Glutamatergic neuron (in vitro differentiated cells): ENCODE data around the gene SCTR. TPM values are rescaled to one million over a fixed set of nuclear protein-coding genes. Genes with fewer than 3 reads are reported as not detected.

Experiments
- DNase-seq: peaks from one replicate; pipeline ENCODE4 v3.0.0; 2022
- H3K27ac Mint-ChIP-seq: one replicate; pipeline ENCODE4 v1.8.0; 2020; ENCODE audit warnings: mild to moderate bottlenecking, mixed read lengths, inconsistent platforms; ENCODE audit not compliant: unreplicated experiment
- H3K27me3 Mint-ChIP-seq: one replicate; pipeline ENCODE4 v1.8.0; 2020; ENCODE audit warnings: mild to moderate bottlenecking, moderate library complexity, mixed read lengths, inconsistent platforms; ENCODE audit not compliant: unreplicated experiment
- H3K36me3 Mint-ChIP-seq: one replicate; pipeline ENCODE4 v1.8.0; 2020; ENCODE audit warnings: mild to moderate bottlenecking, mixed read lengths, inconsistent platforms; ENCODE audit not compliant: unreplicated experiment
- H3K4me1 Mint-ChIP-seq: one replicate; pipeline ENCODE4 v1.8.0; 2020; ENCODE audit warnings: mild to moderate bottlenecking, low read depth, mixed read lengths, inconsistent platforms; ENCODE audit not compliant: unreplicated experiment
- H3K4me3 Mint-ChIP-seq: one replicate; pipeline ENCODE4 v1.8.0; 2020; ENCODE audit warnings: mild to moderate bottlenecking, mixed read lengths, inconsistent platforms; ENCODE audit not compliant: unreplicated experiment
- H3K9me3 Mint-ChIP-seq: one replicate; pipeline ENCODE4 v1.8.0; 2020; ENCODE audit warnings: mild to moderate bottlenecking, moderate library complexity, mixed read lengths, inconsistent platforms; ENCODE audit not compliant: unreplicated experiment
- total RNA-seq: library from RNA; stranded (reverse); fragmentation: NEBNext Ultra II Directional; extraction: Animal tissue kit (Norgen Biotek cat#: 25700); gene quantifications from one replicate; pipeline ENCODE4 v1.2.1, GENCODE V29; 2021; ENCODE audit not compliant: unreplicated experiment
- TF ChIP-seq, protein P1 (sequence below): fragments of 200-600 bp; sonication (generic); IDR thresholded peaks from one replicate; pipeline ENCODE4 v1.5.0; 2021; ENCODE audit not compliant: partially characterized antibody, unreplicated experiment

The SCTR gene
- total RNA-seq, 1 donor from 2014 or later, result not detected

DNA sequence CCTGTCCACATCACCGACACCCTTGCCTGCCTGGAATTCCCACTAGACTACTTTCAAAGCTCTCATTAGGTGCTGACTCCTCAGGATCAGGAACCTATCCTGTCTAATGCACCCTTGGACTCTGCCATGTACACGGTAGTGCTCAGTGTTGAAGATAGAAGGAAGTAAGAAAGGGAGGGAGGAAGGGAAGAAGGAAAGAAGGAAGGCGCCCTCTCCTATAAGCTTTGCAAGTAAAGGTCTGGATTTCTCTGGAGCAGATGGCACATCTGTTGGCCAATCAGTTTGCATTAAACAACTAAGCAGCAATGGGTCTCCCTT, 45.3 kb downstream of the SCTR start:
- H3K27me3 Mint-ChIP-seq, result peaks cover 10% of the 10 kb centered on the region
- H3K4me3 Mint-ChIP-seq, result no peak overlapping the region
- no peak overlapping the region for H3K27ac Mint-ChIP-seq
- DNase-seq, result no peak
- H3K4me1 Mint-ChIP-seq, result peaks cover 4% of the 10 kb centered on the region
- H3K9me3 Mint-ChIP-seq, result peaks cover 1% of the 10 kb centered on the region
- no peaks in the 10 kb centered on the region for H3K36me3 Mint-ChIP-seq
- TF ChIP-seq, protein P1, sequence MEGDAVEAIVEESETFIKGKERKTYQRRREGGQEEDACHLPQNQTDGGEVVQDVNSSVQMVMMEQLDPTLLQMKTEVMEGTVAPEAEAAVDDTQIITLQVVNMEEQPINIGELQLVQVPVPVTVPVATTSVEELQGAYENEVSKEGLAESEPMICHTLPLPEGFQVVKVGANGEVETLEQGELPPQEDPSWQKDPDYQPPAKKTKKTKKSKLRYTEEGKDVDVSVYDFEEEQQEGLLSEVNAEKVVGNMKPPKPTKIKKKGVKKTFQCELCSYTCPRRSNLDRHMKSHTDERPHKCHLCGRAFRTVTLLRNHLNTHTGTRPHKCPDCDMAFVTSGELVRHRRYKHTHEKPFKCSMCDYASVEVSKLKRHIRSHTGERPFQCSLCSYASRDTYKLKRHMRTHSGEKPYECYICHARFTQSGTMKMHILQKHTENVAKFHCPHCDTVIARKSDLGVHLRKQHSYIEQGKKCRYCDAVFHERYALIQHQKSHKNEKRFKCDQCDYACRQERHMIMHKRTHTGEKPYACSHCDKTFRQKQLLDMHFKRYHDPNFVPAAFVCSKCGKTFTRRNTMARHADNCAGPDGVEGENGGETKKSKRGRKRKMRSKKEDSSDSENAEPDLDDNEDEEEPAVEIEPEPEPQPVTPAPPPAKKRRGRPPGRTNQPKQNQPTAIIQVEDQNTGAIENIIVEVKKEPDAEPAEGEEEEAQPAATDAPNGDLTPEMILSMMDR, result no peak

DNA sequence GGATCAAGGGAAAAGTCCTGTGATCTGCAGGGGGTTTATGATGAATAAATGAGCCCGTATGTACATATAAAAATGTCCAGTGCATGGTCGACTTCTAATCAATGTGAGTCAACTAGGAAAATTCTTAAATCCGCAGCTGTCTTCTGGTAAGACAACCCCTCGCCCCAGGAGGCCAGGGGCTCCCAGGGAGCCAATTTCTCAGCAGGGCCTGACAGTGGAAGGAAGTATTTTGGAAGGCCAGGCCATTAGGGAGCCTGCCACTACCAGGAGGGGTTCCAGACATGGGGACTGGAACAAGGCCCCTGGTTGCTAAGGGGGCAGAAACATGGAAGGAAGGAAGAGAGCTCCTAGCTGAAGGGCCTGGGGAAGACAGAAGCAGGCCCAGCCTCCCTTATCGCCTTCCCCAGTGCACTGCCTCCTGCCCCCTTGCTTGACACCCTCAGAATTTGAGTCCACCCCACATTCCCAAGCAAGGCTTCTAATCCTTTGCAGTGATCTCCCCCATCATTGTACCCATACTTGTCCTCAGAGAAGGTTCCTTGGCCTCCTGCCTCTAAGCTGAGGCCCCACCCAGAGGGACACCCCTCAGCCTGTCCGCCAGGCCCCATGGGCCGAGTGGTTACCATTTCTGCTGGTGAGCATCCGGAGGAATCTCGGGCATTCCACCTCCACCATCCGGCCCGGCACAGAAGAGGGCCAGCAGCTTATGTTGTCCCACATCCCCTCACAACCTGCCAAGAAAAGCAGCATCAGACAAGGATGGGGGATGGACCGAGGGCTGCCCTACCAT, 45.9 kb downstream of the SCTR start:
- Mint-ChIP-seq H3K4me3 (no peak overlapping the region), H3K4me1 (peaks cover 4% of the 10 kb centered on the region), H3K9me3 (peaks cover 1% of the 10 kb centered on the region), H3K27me3 (peaks cover 10% of the 10 kb centered on the region), H3K27ac (no peak overlapping the region), H3K36me3 (no peaks in the 10 kb centered on the region)
- no peak for DNase-seq
- TF ChIP-seq, protein P1, result no peak

DNA sequence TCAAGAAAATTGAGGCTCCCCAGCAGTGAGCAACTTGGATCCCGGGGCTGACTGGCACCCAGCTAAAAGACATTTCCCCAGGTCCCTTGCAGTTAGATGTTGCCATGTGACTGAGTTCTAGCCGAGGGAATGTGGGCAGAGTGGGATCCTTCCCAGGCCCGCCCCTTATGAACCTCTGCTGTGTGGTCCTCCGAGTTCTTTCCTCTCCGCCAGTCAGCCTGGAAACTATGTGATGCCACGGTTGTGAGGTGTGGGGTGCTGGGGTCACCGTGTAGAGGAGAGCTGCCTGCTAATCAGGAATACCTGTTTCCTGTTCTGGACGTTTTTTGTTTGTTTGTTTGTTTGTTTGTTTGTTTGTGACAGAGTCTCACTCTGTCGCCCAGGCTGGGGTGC, 47.2 kb downstream of the SCTR start:
- DNase-seq, result no peak
- H3K9me3 Mint-ChIP-seq, result peaks cover 1% of the 10 kb centered on the region
- H3K4me3 Mint-ChIP-seq, result no peak overlapping the region
- no peaks in the 10 kb centered on the region for H3K36me3 Mint-ChIP-seq
- TF ChIP-seq, protein P1, result no peak
- H3K27me3 Mint-ChIP-seq, result peaks cover 8% of the 10 kb centered on the region
- peaks cover 4% of the 10 kb centered on the region for H3K4me1 Mint-ChIP-seq
- no peak overlapping the region for H3K27ac Mint-ChIP-seq

DNA sequence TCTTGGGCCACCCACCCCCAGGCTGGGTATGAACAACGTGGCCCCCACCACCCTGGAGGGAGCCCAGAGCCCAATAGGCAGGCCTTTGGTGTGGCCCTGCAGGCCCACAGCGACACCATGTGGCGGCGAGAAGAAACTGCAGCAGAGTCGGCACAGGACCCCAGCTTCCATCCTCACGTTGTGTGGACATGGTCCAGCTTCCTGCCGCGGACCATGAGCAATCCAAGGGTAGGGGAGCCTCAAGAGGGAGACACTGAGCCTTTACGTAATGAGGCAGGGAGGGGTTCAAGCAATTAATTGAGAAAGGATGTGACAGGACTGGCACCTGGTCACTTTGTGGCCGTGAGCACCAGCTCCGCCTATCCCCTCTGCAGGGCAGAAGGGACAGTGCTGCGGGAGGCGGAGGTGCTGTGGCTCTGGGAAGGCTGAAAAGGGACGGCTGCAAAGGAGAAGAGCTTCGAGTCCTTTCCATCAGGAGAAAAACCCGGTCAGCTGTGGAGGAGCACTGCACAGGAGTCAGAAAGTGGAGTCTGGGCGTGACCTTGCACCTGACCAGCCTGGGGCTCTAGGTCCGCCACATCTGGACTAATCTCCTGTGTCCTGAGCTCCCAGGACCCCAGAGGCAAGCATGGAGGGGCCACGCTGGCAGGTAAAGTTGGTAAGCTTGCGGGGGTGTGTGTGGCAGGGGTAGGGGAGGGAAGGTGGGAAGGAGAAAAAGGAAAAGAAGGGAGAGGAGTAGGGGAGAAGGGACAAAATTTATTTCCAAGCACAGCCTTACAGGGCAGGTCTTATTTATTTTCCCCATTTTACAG, 47.8 kb downstream of the SCTR start:
- Mint-ChIP-seq H3K4me3 (no peak overlapping the region), H3K9me3 (peaks cover 1% of the 10 kb centered on the region), H3K4me1 (peaks cover 4% of the 10 kb centered on the region), H3K27me3 (peaks cover 8% of the 10 kb centered on the region), H3K36me3 (no peaks in the 10 kb centered on the region), H3K27ac (no peak overlapping the region)
- TF ChIP-seq, protein P1, result peak; percentile 99
- peak; percentile 63 for DNase-seq

DNA sequence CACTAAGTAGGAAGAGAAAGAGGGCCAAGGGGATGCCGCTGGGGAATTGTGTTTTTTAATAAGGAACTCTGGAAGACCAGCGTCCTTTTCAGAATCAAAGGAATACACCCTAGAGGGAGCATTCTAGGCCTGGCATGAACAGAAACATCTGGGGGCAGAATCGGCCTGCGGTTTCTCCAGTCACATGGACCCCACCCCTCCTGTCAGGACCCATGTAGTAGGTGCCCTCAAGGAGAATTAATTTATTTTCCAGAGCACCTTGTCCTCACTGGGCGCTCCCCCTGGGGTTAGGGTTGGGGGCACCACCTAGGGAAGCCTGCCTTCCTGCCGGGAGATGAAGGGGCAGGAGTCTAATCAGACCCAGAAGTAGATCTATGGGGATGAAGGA, 48.4 kb downstream of the SCTR start:
- H3K4me1 Mint-ChIP-seq, result peaks cover 4% of the 10 kb centered on the region
- H3K27me3 Mint-ChIP-seq, result peaks cover 8% of the 10 kb centered on the region
- no peak for DNase-seq
- H3K4me3 Mint-ChIP-seq, result no peak overlapping the region
- H3K9me3 Mint-ChIP-seq, result peaks cover 4% of the 10 kb centered on the region
- no peaks in the 10 kb centered on the region for H3K36me3 Mint-ChIP-seq
- TF ChIP-seq, protein P1, result no peak
- no peak overlapping the region for H3K27ac Mint-ChIP-seq
